ENCODE results near the gene MBNL1.

The MBNL1 gene

DNA sequence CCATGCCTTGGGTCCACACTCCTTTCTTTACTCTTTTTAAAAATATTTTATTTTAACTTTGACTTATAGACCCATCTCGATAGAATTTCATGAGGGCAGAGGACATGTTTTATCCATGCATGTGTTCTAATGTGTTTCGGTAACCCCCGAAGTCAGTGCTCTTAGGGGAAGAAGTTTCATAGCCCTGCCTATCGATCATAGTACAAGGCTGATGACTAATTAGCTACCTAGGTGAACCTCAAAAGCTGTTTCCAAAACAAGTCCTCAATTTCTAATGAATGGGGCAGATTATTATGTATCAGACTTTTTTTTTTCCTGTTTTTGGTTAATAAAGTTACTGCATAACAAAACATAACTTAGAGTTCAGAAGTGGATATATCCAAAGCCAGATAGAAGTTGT lies 82.0 kb downstream of the MBNL1 start:
- 0 out of 2 replicates have a peak, but pooled peaks cover 9% of the 10 kb centered on the region for H3K4me1 ChIP-seq (ENCODE audit: control insufficient read depth, insufficient read depth, low read length)
- ChIA-PET POLR2A (no interaction called here), CTCF (interaction anchor here (0.6 kb wide), 1 partner anchor 166 kb away, joined by 4 read pairs; no protein-coding TSS in a partner anchor)
- no peak overlapping the region for H3K4me3 ChIP-seq (ENCODE audit: low read depth, low read length)
- H3K9me3 ChIP-seq (ENCODE audit: control insufficient read depth, insufficient read depth, low read depth, low read length): no peaks in the 10 kb centered on the region
- TF ChIP-seq TCF7L2 (IDR thresholded peaks at IDR 0.05; ENCODE audit: borderline replicate concordance, low read depth, low read length) (no peak), HOXC10 (CRISPR knock-in tag; IDR thresholded peaks at IDR 0.05) (no peak)
- TF ChIP-seq, protein P1, sequence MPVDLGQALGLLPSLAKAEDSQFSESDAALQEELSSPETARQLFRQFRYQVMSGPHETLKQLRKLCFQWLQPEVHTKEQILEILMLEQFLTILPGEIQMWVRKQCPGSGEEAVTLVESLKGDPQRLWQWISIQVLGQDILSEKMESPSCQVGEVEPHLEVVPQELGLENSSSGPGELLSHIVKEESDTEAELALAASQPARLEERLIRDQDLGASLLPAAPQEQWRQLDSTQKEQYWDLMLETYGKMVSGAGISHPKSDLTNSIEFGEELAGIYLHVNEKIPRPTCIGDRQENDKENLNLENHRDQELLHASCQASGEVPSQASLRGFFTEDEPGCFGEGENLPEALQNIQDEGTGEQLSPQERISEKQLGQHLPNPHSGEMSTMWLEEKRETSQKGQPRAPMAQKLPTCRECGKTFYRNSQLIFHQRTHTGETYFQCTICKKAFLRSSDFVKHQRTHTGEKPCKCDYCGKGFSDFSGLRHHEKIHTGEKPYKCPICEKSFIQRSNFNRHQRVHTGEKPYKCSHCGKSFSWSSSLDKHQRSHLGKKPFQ (tag by site-specific recombination; IDR thresholded peaks at IDR 0.05): no peak
- no peak overlapping the region for H3K27ac ChIP-seq (ENCODE audit: extremely low read depth, low read depth, low read length)
- no peaks in the 10 kb centered on the region for H3K36me3 ChIP-seq (ENCODE audit: control insufficient read depth in 2 of 2, insufficient read depth in 1 of 2, low read length in 2 of 2)

- Histone ChIP-seq H3K9me3 (ENCODE audit: control insufficient read depth, insufficient read depth, low read depth, low read length) (no peaks in the 10 kb centered on the region), H3K4me1 (ENCODE audit: control insufficient read depth, insufficient read depth, low read length) (0 out of 2 replicates have a peak, but pooled peaks cover 9% of the 10 kb centered on the region), H3K4me3 (ENCODE audit: low read depth, low read length) (no peak overlapping the region), H3K36me3 (ENCODE audit: control insufficient read depth in 2 of 2, insufficient read depth in 1 of 2, low read length in 2 of 2) (no peaks in the 10 kb centered on the region), H3K27ac (ENCODE audit: extremely low read depth, low read depth, low read length) (no peak overlapping the region)
- no peak for TF ChIP-seq ZBTB1 (tag by site-specific recombination; IDR thresholded peaks at IDR 0.05)
- TF ChIP-seq ZNF274 (IDR thresholded peaks at IDR 0.05; ENCODE audit: low read length): no peak
- no peak for TF ChIP-seq ZNF274 (tag by site-specific recombination; IDR thresholded peaks at IDR 0.05; ENCODE audit: borderline replicate concordance)
- no peak for TF ChIP-seq ZFP69B (tag by site-specific recombination; IDR thresholded peaks at IDR 0.05)
- TF ChIP-seq GLI4 (tag by site-specific recombination; IDR thresholded peaks at IDR 0.05): no peak
- TF ChIP-seq ZNF555 (tag by site-specific recombination; conservative IDR thresholded peaks at IDR 0.05): no peak
- no peak for TF ChIP-seq ZNF670 (tag by site-specific recombination; IDR thresholded peaks at IDR 0.05; ENCODE audit: low read depth)
- TF ChIP-seq ZNF426 (tag by site-specific recombination; IDR thresholded peaks at IDR 0.05): no peak
- TF ChIP-seq ZNF223 (tag by site-specific recombination; IDR thresholded peaks at IDR 0.05): no peak
- TF ChIP-seq ZNF561 (tag by site-specific recombination; IDR thresholded peaks at IDR 0.05; ENCODE audit: borderline replicate concordance): no peak
- no peak for TF ChIP-seq ZNF596 (tag by site-specific recombination; IDR thresholded peaks at IDR 0.05)
- no peak for TF ChIP-seq ZNF645 (tag by site-specific recombination; IDR thresholded peaks at IDR 0.05)
- no peak for TF ChIP-seq ZNF26 (tag by site-specific recombination; IDR thresholded peaks at IDR 0.05)
- no peak for TF ChIP-seq ZNF585B (tag by site-specific recombination; IDR thresholded peaks at IDR 0.05)
- no peak for TF ChIP-seq GLI2 (tag by site-specific recombination; IDR thresholded peaks at IDR 0.05; ENCODE audit: borderline replicate concordance, low read depth)
- no peak for TF ChIP-seq ZFHX2 (tag by site-specific recombination; conservative IDR thresholded peaks at IDR 0.05)
- TF ChIP-seq ZFP37 (tag by site-specific recombination; IDR thresholded peaks at IDR 0.05): no peak
- TF ChIP-seq, protein P2, sequence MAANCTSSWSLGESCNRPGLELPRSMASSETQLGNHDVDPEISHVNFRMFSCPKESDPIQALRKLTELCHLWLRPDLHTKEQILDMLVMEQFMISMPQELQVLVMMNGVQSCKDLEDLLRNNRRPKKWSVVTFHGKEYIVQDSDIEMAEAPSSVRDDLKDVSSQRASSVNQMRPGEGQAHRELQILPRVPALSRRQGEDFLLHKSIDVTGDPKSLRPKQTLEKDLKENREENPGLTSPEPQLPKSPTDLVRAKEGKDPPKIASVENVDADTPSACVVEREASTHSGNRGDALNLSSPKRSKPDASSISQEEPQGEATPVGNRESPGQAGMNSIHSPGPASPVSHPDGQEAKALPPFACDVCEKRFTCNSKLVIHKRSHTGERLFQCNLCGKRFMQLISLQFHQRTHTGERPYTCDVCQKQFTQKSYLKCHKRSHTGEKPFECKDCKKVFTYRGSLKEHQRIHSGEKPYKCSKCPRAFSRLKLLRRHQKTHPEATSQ (tag by site-specific recombination; IDR thresholded peaks at IDR 0.05): no peak
- TF ChIP-seq, protein P3, sequence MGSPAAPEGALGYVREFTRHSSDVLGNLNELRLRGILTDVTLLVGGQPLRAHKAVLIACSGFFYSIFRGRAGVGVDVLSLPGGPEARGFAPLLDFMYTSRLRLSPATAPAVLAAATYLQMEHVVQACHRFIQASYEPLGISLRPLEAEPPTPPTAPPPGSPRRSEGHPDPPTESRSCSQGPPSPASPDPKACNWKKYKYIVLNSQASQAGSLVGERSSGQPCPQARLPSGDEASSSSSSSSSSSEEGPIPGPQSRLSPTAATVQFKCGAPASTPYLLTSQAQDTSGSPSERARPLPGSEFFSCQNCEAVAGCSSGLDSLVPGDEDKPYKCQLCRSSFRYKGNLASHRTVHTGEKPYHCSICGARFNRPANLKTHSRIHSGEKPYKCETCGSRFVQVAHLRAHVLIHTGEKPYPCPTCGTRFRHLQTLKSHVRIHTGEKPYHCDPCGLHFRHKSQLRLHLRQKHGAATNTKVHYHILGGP (tag by site-specific recombination; IDR thresholded peaks at IDR 0.05): no peak
- no peak for TF ChIP-seq ZSCAN30 (tag by site-specific recombination; IDR thresholded peaks at IDR 0.05)
- POLR2A ChIA-PET: no interaction called here
- CTCF ChIA-PET: interaction anchor here (0.5 kb wide), 1 partner anchor 1125 kb away, joined by 4 read pairs; no protein-coding TSS in a partner anchor
Observed at GRCh38 chr3:152352554-152352953, 83.8 kb downstream of the MBNL1 start.

Measured in HEK293 (cell line).